GM12892 (cell line): Measurements from ENCODE around the gene UNC13D.
A peak's percentile ranks its signal among the peaks of the same experiment; 100 is the strongest.

Source experiments
- POLR2A ChIP-seq: IDR thresholded peaks from 2 replicates; pipeline ENCODE4 v1.6.1; 2011; ENCODE audit warnings: low read depth, low read length, control low read depth
- POLR2AphosphoS5 ChIP-seq: IDR thresholded peaks from 2 replicates; pipeline ENCODE4 v1.6.1; 2011; ENCODE audit warnings: low read depth, low read length, control low read depth
- TAF1 ChIP-seq: IDR thresholded peaks from 2 replicates; pipeline ENCODE4 v1.6.1; 2011; ENCODE audit warnings: low read depth, mild to moderate bottlenecking, control low read depth, low read length, borderline replicate concordance

DNA sequence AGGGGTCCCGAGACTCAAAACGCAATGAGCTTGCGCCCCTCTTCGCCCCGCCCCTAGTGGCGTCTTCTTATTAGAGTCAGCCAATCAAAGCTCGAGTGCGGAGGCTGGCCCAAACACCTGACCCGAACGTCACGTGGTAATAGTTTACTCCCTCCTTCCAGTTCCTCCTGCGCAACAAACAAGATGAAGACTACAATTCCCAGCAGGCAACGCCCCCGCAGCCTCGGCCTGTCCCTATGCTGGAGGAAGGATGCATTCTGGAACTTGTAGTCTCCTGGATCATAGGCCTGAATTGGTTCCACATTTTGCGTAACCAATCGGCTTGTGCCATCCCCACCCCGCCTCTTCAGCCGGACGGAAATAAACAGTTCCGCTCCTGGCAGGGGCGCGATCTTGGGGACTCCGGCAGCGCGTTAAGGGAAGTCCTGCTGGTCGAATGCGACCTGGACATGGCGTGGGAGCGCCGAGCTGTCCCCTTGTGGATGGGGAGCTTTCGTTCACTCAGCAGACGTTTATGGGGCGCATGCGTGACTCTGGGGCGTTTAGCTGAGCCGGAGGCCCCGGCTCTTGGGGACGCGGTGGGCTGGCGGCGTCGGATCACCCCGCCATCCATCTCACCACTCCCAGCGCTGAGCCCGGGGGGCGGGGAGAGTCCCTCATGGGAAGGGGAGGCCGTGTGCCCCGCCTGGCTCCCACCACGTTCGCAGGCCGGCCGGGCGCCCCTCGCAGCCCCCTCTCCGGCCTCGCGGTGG, 11.3 kb upstream of the UNC13D start, which contains the start of gene WBP2:
- TF ChIP-seq POLR2A, result peak; percentile 94
- peak; percentile 92 for TF ChIP-seq POLR2AphosphoS5
- no peak for TF ChIP-seq TAF1
